Body of pancreas (tissue), 4 donors: ENCODE data around the gene VAMP3. TPM values are rescaled to one million over a fixed set of nuclear protein-coding genes. Genes with fewer than 3 reads are reported as not detected.
A peak's percentile ranks its signal among the peaks of the same experiment; 100 is the strongest.
"Not testable (repeated sequence)": the region's sequence is repeated elsewhere in the genome, so short reads cannot be mapped to it uniquely, and the experiment has no call there.

Experiments
- ATAC-seq: fragments of 150-250 bp; one replicate; pipeline ENCODE4 v1.9.1; 2016
- DNase-seq, 4 donors: peaks; one replicate each; pipeline ENCODE4 v3.0.0-alpha.2; 2019
- H3K27ac ChIP-seq, 4 donors: fragments of 200-600 bp; sonication (generic); 1 replicate in 3 of 4; 2 replicates in 1 of 4; pipeline versions ENCODE4 v1.5.1 to v1.6.1; 2016 to 2019; ENCODE audit warnings: mild to moderate bottlenecking in 1 of 4, mixed read lengths in 1 of 4, moderate library complexity in 1 of 4
- H3K27me3 ChIP-seq, 2 donors: fragments of 200-600 bp; sonication (generic); one replicate each; pipeline ENCODE4 v1.6.0; 2016; ENCODE audit warnings: mild to moderate bottlenecking in 1 of 2
- H3K36me3 ChIP-seq, 2 donors: fragments of 200-600 bp; sonication (generic); replicated peaks in 1 of 2; 2 replicates each; pipeline ENCODE4 v1.5.1; 2016; ENCODE audit warnings: low read depth in 2 of 2; ENCODE audit not compliant: insufficient read depth in 1 of 2
- H3K4me1 ChIP-seq: fragments of 200-600 bp; sonication (generic); one replicate; pipeline ENCODE4 v1.6.0; 2016
- H3K4me3 ChIP-seq, 2 donors: fragments of 200-600 bp; sonication (generic); 1 replicate in 1 of 2; 2 replicates in 1 of 2; pipeline ENCODE4 v1.5.1; 2016 to 2019
- H3K9me3 ChIP-seq, 3 donors: fragments of 200-600 bp; sonication (generic); 1 replicate in 2 of 3; 2 replicates in 1 of 3; pipeline ENCODE4 v1.5.1; 2016
- POLR2A ChIP-seq, 3 donors: fragments of 450-650 bp; IDR thresholded peaks; one replicate each; pipeline ENCODE4 v1.6.1; 2016; ENCODE audit warnings: antibody characterized with exemption in 3 of 3, mild to moderate bottlenecking in 2 of 3
- WGBS, 2 donors: methylation state at CpG; one replicate each; pipeline ENCODE4 v1.1.5; 2017; 5-methylcytosine and 5-hydroxymethylcytosine counted together
- intact Hi-C: fragments of 100-400 bp; cut with DNase I; formaldehyde crosslinking; loops from one replicate; pipeline ENCODE4 v1.15.1; 2023
- total RNA-seq, 2 donors: library from RNA; depleted of rRNA; stranded (reverse); fragments of >200 nt; gene quantifications; one replicate each; pipeline ENCODE4 v1.1.0, GENCODE V29; 2016
- TF ChIP-seq, protein P1 (sequence below), 7 experiments: fragments of 450-650 bp in 4 of 7; fragments of 200-600 bp in 3 of 7; sonication (generic) in 3 of 7; IDR thresholded peaks; one replicate each; pipeline ENCODE4 v1.5.1; 2016 to 2019; ENCODE audit warnings: antibody characterized with exemption in 7 of 7

The VAMP3 gene
- total RNA-seq, 2 donors from 2014 or later, result 28.0 to 43.3 TPM

DNA sequence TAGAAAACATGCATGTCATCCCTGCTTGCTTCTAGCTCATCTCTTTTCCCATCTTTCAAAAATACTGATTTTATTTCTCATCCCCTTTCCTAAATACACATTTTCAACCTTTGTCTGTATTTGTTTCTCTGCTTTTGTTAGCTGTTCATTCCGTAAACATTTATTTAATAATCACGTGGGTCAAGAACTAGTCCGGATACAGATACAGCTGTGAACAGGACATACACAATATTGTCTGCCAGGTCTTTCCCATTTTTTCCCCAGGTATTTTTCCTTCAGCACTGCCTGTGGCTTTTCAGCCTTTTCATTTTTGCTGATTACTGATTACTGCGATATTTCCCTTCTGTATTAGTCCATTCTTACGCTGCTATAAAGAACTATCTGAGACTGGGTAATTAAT, 18.7 kb downstream of the VAMP3 start:
- intact Hi-C loops, result no loop called here
- peaks cover 0 to 9% (median 0%) of the 10 kb centered on the region in 3 donors for H3K9me3 ChIP-seq
- H3K4me1 ChIP-seq, result peaks cover 24% of the 10 kb centered on the region
- no peaks in the 10 kb centered on the region for H3K36me3 ChIP-seq
- TF ChIP-seq, protein P1, sequence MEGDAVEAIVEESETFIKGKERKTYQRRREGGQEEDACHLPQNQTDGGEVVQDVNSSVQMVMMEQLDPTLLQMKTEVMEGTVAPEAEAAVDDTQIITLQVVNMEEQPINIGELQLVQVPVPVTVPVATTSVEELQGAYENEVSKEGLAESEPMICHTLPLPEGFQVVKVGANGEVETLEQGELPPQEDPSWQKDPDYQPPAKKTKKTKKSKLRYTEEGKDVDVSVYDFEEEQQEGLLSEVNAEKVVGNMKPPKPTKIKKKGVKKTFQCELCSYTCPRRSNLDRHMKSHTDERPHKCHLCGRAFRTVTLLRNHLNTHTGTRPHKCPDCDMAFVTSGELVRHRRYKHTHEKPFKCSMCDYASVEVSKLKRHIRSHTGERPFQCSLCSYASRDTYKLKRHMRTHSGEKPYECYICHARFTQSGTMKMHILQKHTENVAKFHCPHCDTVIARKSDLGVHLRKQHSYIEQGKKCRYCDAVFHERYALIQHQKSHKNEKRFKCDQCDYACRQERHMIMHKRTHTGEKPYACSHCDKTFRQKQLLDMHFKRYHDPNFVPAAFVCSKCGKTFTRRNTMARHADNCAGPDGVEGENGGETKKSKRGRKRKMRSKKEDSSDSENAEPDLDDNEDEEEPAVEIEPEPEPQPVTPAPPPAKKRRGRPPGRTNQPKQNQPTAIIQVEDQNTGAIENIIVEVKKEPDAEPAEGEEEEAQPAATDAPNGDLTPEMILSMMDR (IDR thresholded peaks at IDR 0.05), result no peak
- 67 to 71% methylated on average over 5 of the region's 5 CpGs for WGBS, 2 donors
- ATAC-seq, result no peak
- DNase-seq, result no peak
- no peak overlapping the region for H3K4me3 ChIP-seq
- H3K27me3 ChIP-seq, result no peaks in the 10 kb centered on the region
- H3K27ac ChIP-seq, result no peak overlapping the region

DNA sequence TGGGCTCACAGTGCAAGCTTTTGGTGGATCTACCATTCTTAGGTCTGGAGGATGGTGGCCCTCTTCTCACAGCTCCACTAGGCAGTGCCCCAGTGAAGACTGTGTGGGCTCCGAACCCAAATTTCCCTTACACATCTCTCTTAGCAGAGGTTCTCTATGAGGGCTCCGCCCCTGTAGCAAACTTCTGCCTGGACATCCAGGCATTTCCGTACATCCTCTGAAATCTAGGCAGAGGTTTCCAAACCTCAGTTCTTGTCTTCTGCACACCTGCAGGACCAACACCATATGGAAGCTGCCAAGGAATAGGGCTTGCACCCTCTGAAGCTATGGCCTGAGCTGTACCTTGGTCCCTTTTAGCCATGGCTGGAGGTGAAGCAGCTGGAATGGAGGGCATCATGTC, 19.9 kb downstream of the VAMP3 start:
- H3K4me3 ChIP-seq, DNase-seq, H3K27me3 ChIP-seq, H3K27ac ChIP-seq, intact Hi-C loops, H3K36me3 ChIP-seq, H3K9me3 ChIP-seq, ATAC-seq: not testable (repeated sequence)
- 94 to 98% methylated on average over 3 of the region's 3 CpGs for WGBS, 2 donors
- H3K4me1 ChIP-seq, result peaks cover 14% of the 10 kb centered on the region

DNA sequence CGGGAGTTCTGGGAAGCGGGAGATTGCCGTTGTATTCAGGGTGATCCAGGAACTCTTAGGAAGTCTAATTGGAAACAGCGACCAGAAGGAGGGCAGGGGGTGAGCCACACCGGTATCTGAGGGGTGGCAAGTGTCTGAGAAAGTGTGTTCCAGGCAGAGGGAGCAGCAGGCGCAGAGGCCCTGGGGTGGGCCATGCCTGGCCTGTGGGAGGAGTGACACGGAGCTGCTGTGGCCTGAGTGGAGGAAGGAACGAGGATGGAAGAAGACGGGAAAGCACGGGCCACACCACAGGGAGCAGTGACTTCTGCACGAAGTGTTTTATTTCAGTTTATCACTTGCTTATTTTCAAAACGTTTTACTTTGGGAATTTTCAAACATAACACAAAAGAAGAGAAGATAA, 24.3 kb downstream of the VAMP3 start:
- Histone ChIP-seq H3K4me3 (no peak overlapping the region), H3K36me3 (peaks cover 0 to 7% of the 10 kb centered on the region in 2 donors), H3K27ac (no peak overlapping the region), H3K9me3 (peaks cover 0 to 9% (median 0%) of the 10 kb centered on the region in 3 donors), H3K27me3 (no peaks in the 10 kb centered on the region), H3K4me1 (no peaks in the 10 kb centered on the region)
- WGBS, 2 donors, result 83 to 86% methylated on average over 12 of the region's 12 CpGs
- ATAC-seq (no peak), DNase-seq (no peak)
- no peak for TF ChIP-seq POLR2A (IDR thresholded peaks at IDR 0.05)
- TF ChIP-seq, protein P1 (IDR thresholded peaks at IDR 0.05), result no peak
- intact Hi-C loops, result no loop called here

DNA sequence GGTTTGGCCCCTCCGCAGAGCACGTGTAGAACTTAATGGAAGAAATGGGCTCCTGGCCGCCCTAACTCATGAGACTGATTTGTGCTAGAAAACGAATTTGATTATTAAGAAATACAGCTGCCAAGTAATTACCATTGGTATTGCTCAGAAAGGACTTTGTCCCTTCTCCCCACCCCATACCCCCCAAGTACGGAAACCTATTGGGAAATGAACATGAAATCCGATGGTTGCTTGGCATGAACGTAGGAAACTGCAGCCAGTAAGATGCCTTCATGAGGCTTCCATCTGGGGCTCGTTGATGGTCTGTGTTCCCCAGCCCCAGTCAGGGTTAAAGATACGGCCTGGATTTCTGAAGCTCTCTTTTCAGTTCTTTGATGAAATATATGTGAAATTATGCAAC, 34.4 kb downstream of the VAMP3 start:
- TF ChIP-seq, protein P1 (IDR thresholded peaks at IDR 0.05), result no peak
- no peak for TF ChIP-seq POLR2A (IDR thresholded peaks at IDR 0.05)
- Histone ChIP-seq H3K27ac (no peak overlapping the region), H3K9me3 (no peaks in the 10 kb centered on the region), H3K36me3 (peaks cover 4 to 20% of the 10 kb centered on the region in 2 donors), H3K27me3 (no peaks in the 10 kb centered on the region), H3K4me3 (no peak overlapping the region), H3K4me1 (no peaks in the 10 kb centered on the region)
- WGBS, 2 donors, result 80 to 88% methylated on average over 9 of the region's 9 CpGs
- intact Hi-C loops, result no loop called here
- no peak for DNase-seq
- ATAC-seq, result no peak

DNA sequence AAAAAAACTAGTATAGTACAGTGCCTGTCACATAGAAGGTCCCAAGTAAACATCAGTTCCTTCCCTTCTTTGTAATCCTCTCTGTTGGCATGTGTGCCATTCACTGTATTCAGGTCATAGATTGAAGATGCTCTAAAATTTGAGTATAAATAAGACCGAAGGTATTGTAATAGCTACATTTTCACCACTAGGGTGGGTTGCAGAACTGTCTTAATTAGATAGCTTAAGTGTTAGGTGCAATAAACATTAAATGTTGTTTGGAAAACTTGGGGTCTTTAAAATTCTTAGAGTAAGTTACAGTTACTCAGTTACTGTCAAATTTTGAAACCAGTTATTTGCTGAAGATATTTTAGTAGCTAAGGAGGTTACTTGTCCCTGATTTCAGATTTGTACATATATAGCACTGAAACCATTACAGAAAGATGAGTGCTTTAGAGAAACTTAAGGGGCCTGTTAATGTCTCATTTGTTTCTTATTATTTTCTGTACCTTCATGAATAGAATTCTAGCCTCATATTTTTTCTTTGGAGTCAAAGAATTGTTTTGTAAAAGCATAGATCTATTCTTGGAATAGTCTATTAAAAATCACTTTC, 37.3 kb downstream of the VAMP3 start:
- no peak overlapping the region for H3K27ac ChIP-seq
- no peak overlapping the region for H3K4me3 ChIP-seq
- ATAC-seq (no peak), DNase-seq (no peak)
- H3K4me1 ChIP-seq, result no peaks in the 10 kb centered on the region
- H3K27me3 ChIP-seq, result no peaks in the 10 kb centered on the region
- 43 to 48% methylated on average over 1 of the region's 1 CpG for WGBS, 2 donors
- H3K9me3 ChIP-seq, result no peaks in the 10 kb centered on the region
- H3K36me3 ChIP-seq, result peaks cover 0 to 29% of the 10 kb centered on the region in 2 donors
- no peak for TF ChIP-seq POLR2A (IDR thresholded peaks at IDR 0.05)
- TF ChIP-seq, protein P1 (IDR thresholded peaks at IDR 0.05), result peak in 5 of 7 experiments; percentile 21 to 42 (median 26)
- intact Hi-C loops, result no loop called here
